ENCODE results near the gene SSRP1.
A peak's percentile ranks its signal among the peaks of the same experiment; 100 is the strongest.
"Not testable (repeated sequence)": the region's sequence is repeated elsewhere in the genome, so short reads cannot be mapped to it uniquely, and the experiment has no call there.

The SSRP1 gene

GRCh38 chr11:57335343-57336110 is at the start of gene SSRP1:
TSS of gene SSRP1 (minus strand) at chr11:57335892. CDS start at chr11:57335121, 771 bp downstream.
- DNase-seq (ENCODE audit: low read depth in 3 of 3), result peak; percentile 74 to 86 (median 85)

DNA sequence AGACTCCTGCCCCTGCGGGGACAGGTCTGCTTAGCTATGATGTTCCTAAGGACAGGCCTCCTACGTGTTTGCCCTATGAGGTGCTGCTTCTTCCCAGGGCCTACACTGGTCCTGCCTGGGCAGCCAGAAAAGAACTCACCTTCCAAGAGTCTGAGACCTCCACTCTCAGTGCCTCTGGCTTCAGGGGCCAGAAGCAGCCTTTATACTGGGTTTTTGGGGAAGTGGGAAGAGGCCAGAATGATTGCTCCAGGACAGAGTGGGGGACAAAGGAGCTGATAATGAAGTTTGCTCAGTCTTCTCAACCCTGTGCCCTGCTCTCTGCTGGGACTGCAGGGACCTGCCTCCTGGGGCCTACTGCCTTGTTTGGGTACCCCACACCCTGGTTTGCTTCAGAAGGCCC is 45.3 kb upstream of the SSRP1 start, which contains the start of gene PRG3:
TSS of gene PRG3 (minus strand) at position 176 of the 400 bp plus-strand sequence. CDS start 442 bp downstream, outside the sequence.
- DNase-seq (ENCODE audit: low read depth in 3 of 3), result no peak

DNA sequence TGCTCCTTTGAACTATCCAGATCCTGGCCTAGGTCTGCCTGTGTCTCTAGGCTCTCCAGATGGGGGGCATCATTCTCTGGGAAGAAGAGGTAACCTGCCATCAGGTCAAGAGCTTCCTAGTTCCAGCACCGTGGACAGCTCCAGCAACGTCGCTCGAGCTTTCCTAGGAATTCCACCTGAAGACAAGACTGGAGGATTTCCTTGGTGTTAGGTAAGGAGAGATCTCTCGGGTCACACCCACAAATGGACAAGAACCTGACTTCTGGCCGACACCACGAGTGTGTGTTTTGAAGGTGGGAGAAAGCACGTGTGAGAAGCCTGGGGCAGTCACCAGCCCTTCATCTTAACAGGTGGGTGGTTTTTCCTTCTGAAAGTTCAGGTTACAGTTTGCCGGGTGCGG is 44.0 kb upstream of the SSRP1 start:
- no peak for DNase-seq (ENCODE audit: low read depth in 3 of 3)

GRCh38 chr11:57378186-57378585 is 42.5 kb upstream of the SSRP1 start:
- DNase-seq (ENCODE audit: low read depth in 3 of 3), result no peak

GRCh38 chr11:57377107-57377506 is 41.4 kb upstream of the SSRP1 start:
- no peak for DNase-seq (ENCODE audit: low read depth in 3 of 3)

GRCh38 chr11:57376095-57377090 is 40.7 kb upstream of the SSRP1 start:
- no peak for DNase-seq (ENCODE audit: low read depth in 3 of 3)

DNA sequence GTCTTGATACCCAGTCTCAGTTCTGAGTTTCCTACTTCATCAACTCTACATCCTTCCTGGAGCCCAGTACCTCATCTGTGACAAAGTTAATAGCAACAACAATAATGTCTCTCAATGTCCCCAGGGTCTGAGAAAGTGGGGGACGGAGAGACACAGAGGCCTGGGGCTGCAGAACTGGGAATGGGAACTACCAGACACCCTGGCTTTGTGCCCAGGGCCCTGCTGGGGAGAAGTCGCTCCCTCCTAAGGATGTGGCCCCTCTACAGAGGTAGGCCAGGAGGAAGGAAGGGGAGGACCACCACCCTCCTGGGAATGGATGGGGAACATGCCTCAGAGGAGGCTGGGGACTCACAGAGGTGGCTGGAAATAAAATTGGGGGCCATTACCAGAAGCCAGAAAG is 39.8 kb upstream of the SSRP1 start:
- no peak for DNase-seq (ENCODE audit: low read depth in 3 of 3)

DNA sequence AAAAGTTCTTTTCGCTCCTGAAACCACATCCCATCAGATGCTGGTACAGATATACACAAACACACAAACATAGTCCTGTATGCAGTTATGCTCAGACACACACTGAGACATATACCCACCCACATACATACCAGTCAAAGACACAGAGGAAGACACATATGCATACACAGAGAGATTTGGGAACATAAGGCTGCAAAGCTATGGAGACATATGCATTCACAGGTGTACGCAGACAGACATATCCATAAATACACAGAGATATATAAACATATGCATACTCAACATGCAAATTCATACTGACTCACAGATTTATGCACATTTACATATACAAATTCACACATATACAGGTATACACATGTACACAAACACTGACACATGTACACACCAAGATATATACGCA is 39.3 kb upstream of the SSRP1 start:
- DNase-seq (ENCODE audit: low read depth in 3 of 3), result no peak

DNA sequence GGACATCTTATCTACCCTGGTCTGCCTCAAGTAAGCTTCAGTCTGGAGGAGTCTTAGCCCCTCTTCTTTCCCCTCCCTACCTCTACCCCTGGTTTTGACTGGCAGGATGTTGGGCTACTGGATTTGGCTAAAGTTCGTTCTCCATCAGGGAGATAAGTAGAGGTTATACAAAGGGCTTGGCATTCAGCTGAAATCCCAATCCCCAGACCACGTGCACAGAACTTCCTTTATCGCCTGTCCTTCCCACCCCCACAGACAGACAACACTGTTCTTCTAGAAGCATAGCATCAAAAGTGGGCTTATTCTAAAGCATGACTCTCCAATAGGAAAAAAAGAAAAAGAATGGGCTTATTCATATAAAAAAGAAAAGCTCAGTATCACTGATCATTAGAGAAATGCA is 37.5 kb upstream of the SSRP1 start:
- no peak for DNase-seq (ENCODE audit: low read depth in 3 of 3)

DNA sequence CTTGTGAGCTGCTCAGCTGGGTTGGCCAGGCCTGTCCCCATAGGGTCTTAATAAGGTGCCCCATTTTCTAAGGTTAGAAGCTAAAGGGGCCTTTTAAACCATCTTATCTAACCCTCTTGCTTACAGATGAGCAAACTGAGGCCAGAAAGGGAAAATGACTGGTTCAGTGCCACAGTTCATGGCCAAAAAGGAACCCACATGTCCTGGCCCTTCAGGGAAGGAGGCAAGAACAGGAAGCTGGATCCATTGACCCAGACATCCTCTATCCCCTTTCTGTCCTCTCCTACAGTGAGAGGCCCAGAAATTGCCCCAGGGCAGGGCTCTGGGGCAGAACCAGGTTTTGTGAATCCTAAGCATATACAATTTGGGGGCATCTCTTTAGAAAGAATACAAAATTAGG is 35.2 kb upstream of the SSRP1 start:
- no peak for DNase-seq (ENCODE audit: low read depth in 3 of 3)

DNA sequence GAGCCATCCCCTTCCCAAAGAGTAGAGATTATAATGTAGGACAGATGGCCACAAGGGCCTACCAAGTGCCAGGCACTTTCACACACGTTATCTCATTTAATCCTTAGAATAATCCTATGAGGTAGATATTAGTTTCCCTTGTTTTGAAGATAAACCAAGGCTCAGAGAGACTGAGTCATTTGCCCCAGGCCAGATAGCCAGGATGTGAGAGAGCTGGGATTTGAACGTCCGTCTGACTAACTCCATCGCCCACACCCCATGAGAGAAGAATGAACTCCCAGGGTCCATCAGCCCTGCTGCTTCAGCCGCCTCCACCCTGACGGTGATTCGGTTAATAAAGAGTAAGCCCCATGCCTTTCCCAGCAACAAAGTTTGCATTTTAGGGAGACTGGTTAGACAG is 34.6 kb upstream of the SSRP1 start:
- no peak for DNase-seq (ENCODE audit: low read depth in 3 of 3)

- DNase-seq (ENCODE audit: low read depth in 3 of 3), result no peak
These were observed 33.1 kb upstream of the SSRP1 start for GRCh38 chr11:57368845-57369232.

GRCh38 chr11:57368106-57368844 is 32.6 kb upstream of the SSRP1 start:
- DNase-seq (ENCODE audit: low read depth in 3 of 3), result no peak

DNA sequence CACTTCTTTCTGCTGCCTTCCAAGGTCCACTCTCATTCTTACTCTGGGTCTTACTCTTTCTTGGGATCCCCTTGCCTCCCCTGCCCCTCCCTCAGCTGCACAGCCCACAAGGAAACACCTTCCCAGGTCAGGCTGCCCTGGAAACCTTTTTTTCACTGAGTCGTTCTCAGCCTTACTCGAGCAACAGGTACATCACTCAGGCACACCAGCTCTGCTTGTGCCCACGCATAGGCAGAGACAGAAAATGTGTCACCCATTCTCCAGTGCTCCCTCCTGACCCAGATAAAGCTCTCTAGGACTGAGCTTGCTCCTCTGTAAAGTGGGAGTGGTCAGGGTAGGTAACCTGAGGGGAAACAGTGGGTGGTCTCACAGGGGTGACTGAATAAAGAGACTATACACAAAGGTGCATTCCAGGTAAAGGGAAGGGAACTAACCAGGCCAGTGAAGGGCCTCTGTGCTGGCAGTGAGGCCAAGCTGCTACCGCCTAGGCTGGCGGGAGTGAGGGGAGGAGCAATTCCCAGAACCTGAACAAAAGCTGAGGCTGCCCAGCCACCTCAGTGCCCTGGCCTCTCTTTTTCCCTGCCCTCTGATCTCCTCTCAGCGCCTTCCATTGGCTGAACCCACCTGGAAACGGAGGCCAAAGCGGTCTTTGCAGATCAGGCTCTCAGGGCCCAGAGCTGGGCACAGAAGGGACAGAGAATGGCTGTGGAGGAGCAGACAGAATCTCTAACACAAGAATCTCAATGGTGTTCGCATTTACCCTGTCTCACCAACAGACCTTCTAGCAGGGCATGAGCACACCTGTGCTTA is 29.4 kb upstream of the SSRP1 start:
- DNase-seq (ENCODE audit: low read depth in 3 of 3), result no peak

DNA sequence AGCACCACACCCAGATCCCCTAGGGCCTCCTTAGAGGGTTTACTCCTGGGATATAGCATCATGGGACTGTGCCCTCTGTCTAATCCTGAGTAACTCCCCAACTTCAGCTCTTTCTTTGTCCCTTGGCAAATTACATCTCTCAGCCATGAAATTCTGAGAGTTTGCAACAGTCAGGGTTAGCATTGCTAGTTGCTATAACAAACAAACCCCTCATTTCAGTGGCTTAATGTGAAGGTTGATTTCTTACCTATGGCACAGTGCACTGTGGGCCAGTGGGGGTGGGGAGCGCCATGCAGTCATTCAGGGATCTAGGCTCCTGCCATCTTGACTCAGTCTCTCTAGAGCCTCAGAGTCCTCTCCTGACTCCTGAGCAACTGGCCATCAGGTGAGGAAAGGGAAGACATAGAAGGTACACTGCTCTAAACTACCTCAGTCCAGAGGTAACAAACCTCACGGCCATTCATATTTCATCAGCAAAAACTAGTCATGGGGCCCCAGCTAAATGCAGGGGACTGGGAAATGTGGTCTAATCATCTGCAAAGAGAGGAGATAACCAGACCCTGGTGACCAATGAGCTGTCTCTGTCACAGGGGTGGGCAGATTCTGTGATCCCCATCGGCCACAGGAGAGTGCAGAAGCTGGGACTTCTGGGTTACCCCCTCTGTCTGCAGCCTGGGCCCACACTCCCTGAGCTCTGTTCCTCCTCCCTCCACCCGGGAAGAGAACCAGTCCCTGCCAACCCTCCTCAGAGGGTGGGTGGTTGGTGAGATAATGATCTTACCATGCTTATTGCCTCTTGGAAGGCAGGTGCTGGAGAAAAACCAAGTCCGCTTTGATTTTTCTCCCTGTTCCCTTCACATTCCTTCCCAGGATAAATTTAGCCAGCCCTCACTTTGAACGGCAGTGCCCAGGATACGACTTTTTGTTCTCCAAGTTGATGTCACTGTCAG is 27.7 kb upstream of the SSRP1 start:
- DNase-seq (ENCODE audit: low read depth in 3 of 3), result no peak

- no peak for DNase-seq (ENCODE audit: low read depth in 3 of 3)
These were observed 26.2 kb upstream of the SSRP1 start for GRCh38 chr11:57361926-57362325.

GRCh38 chr11:57361420-57361819 is 25.7 kb upstream of the SSRP1 start:
- not testable (repeated sequence) for DNase-seq (ENCODE audit: low read depth in 3 of 3)

GRCh38 chr11:57360991-57361390 is 25.3 kb upstream of the SSRP1 start:
- no peak for DNase-seq (ENCODE audit: low read depth in 3 of 3)

- DNase-seq (ENCODE audit: low read depth in 3 of 3), result no peak
These were observed 24.4 kb upstream of the SSRP1 start for GRCh38 chr11:57359896-57360690.
